SJCRH30 (cell line): Measurements from ENCODE around the gene KCNAB1. TPM values are rescaled to one million over a fixed set of nuclear protein-coding genes. Genes with fewer than 3 reads are reported as not detected.

Experiments
- DNase-seq, 2 experiments: peaks; one replicate each; pipeline ENCODE4 v3.0.0-alpha.2; 2015 to 2020
- H3K27ac ChIP-seq: fragments of 250-450 bp; sonication (Bioruptor Pico); 2 replicates; pipeline ENCODE4 v1.5.1; 2020; ENCODE audit warnings: mild to moderate bottlenecking, moderate library complexity
- H3K27me3 ChIP-seq: fragments of 250-450 bp; sonication (Bioruptor Pico); 2 replicates; pipeline ENCODE4 v1.5.1; 2020; ENCODE audit warnings: mild to moderate bottlenecking, moderate library complexity
- H3K36me3 ChIP-seq: fragments of 250-450 bp; sonication (Bioruptor Pico); 2 replicates; pipeline ENCODE4 v1.5.1; 2020; ENCODE audit warnings: mild to moderate bottlenecking, moderate library complexity
- H3K4me1 ChIP-seq: fragments of 250-450 bp; sonication (Bioruptor Pico); 2 replicates; pipeline ENCODE4 v1.5.1; 2020; ENCODE audit warnings: mild to moderate bottlenecking, moderate library complexity
- H3K4me3 ChIP-seq: fragments of 250-450 bp; sonication (Bioruptor Pico); 2 replicates; pipeline ENCODE4 v1.5.1; 2020; ENCODE audit warnings: mild to moderate bottlenecking, moderate library complexity
- H3K9me3 ChIP-seq: fragments of 250-450 bp; sonication (Bioruptor Pico); replicated peaks from 2 replicates; pipeline ENCODE4 v1.5.1; 2020; ENCODE audit warnings: mild to moderate bottlenecking, moderate library complexity
- total RNA-seq: library from RNA; depleted of rRNA; stranded (reverse); fragments of >200 nt; shearing (Covaris generic); gene quantifications from 2 replicates; pipeline ENCODE4 v1.2.3, GENCODE V29; 2014

Gene KCNAB1
- total RNA-seq, 1 experiment from 2014 or later = not detected

DNA sequence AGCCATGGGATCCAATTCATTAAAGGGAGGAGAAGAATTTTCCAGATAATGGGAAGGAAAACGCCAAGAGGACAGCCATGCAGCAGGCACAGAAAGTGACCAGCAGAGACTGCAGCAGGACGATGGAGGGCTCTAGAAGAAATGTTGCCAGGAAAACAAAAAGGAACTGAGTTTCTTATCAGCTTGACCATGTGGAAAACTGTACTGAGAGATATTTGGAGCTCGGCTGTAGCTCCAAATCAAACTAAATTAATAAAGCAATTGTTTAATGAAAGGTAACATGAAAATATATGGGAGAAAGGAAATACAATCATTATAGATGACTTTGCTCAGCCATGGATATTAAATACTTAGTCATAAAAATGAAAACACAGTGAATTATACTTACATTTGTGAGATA is 370.8 kb downstream of the KCNAB1 start:
- Histone ChIP-seq H3K36me3 (no peaks in the 10 kb centered on the region), H3K9me3 (no peaks in the 10 kb centered on the region), H3K4me3 (no peak overlapping the region), H3K27ac (no peak overlapping the region), H3K4me1 (no peaks in the 10 kb centered on the region; the same call in 1 of the 2 replicates), H3K27me3 (no peaks in the 10 kb centered on the region)
- DNase-seq = no peak

DNA sequence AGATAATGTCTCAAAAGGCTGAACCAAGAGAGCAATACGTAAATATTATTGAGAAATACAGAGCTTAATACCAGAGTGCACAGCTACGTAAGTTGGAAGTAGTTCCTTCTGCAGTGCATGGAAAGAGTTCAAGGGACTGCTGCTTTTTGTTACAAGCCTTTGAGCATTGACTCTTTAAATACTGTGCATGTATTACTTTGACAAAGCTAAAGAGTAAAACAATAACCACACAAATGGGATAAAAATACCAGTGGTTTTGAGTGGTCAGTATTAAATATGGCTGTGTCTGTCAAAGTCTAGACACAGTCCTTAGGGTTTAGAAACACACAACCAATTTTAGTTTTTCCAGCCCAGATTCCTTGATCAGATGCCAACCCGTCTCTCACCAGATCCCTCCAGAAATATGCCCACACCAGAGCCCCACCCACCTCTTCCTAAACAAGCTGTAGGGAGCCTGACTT is 372.5 kb downstream of the KCNAB1 start:
- Histone ChIP-seq H3K4me1 (no peaks in the 10 kb centered on the region; the same call in 1 of the 2 replicates), H3K4me3 (no peak overlapping the region), H3K27ac (no peak overlapping the region), H3K36me3 (no peaks in the 10 kb centered on the region), H3K9me3 (no peaks in the 10 kb centered on the region), H3K27me3 (no peaks in the 10 kb centered on the region)
- DNase-seq = no peak

DNA sequence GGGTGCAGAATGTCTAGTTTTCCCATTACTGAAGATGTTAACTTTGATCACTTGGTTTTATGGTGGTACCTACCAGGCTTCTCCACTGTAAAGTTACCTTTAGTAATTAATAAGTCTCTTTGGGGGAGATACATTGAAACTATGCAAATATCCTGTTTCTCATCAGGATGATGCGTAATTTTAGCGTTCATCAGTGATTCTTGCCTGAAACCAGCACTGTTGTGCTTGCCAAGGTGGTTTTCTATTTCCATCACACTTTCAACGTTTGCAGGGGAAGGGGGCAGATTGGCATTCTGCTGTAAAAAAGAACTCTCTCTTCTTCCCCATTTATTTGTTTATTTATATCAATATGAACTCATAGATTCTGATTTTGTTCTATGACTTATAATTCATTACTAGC is 373.5 kb downstream of the KCNAB1 start:
- no peak for DNase-seq
- Histone ChIP-seq H3K27me3 (no peaks in the 10 kb centered on the region), H3K4me3 (no peak overlapping the region), H3K4me1 (no peaks in the 10 kb centered on the region; the same call in 1 of the 2 replicates), H3K9me3 (0 out of 2 replicates have a peak, but pooled peaks cover 2% of the 10 kb centered on the region), H3K27ac (no peak overlapping the region), H3K36me3 (no peaks in the 10 kb centered on the region)

DNA sequence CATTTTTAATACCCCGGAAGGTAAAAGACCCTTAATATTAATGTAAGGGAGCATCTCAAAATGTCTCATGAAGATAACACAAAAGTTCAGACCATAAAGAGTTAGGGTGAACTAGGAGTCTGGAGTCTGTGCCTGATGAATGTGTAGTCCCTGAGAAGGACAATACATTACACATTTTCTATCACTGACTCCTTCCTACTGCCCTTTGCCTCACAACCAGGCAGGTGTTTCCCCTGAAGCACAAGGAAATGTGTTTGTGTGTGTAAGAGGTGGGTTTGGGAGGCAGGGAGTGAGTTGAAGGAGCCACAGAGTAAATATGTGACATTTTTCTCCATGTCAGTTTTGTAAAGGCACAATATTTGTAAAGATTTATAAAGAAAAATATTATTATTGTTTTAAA is 375.4 kb downstream of the KCNAB1 start:
- H3K36me3 ChIP-seq = no peaks in the 10 kb centered on the region

DNA sequence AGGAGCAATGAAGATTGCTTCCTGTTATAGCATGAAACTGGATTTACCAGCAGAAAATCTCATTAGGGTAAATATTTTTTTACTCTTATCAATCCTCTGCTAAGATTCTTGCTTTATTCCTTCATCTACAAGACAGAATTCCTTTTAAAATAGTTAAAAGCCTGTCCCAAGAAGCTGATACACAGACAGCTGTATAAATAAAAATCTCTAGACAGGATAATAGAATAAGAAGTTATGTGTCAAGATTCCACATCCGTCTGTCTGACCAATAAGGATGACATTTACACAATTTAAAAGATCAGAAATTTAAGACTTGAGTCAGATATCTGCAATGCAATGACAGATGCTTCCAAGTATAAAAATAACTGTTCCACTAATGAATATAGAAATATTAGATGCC is 376.9 kb downstream of the KCNAB1 start:
- DNase-seq = no peak
- H3K4me3 ChIP-seq = no peak overlapping the region
- H3K27me3 ChIP-seq = no peaks in the 10 kb centered on the region
- H3K27ac ChIP-seq = no peak overlapping the region
- no peaks in the 10 kb centered on the region for H3K4me1 ChIP-seq
- H3K36me3 ChIP-seq = no peaks in the 10 kb centered on the region
- 0 out of 2 replicates have a peak, but pooled peaks cover 3% of the 10 kb centered on the region for H3K9me3 ChIP-seq

More for the DNA sequence above, 375.4 kb downstream of the KCNAB1 start:
- H3K27ac ChIP-seq = no peak overlapping the region
- H3K27me3 ChIP-seq = no peaks in the 10 kb centered on the region
- 0 out of 2 replicates have a peak, but pooled peaks cover 3% of the 10 kb centered on the region for H3K9me3 ChIP-seq
- no peak overlapping the region for H3K4me3 ChIP-seq
- H3K4me1 ChIP-seq = no peaks in the 10 kb centered on the region; the same call in 1 of the 2 replicates
- DNase-seq = no peak

DNA sequence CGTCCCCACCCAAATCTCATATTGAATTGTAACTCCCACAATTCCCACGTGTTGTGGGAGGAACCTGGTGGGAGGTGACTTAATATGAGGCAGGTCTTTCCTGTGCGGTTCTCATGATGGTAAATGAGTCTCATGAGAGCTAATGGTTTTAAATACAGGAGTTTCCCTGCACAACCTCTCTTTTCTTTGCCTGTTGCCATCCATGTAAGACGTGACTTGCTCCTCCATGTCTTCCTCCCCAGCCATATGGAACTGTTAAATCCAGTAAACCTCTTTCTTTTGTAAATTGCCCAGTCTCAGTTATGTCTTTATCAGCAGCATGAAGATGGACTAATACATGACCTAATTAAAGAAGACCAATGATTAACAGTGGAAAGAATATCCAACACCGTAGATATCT is 377.9 kb downstream of the KCNAB1 start:
- Histone ChIP-seq H3K27me3 (no peaks in the 10 kb centered on the region), H3K4me3 (no peak overlapping the region), H3K27ac (no peak overlapping the region), H3K9me3 (0 out of 2 replicates have a peak, but pooled peaks cover 3% of the 10 kb centered on the region), H3K36me3 (no peaks in the 10 kb centered on the region), H3K4me1 (no peaks in the 10 kb centered on the region)
- DNase-seq = no peak

DNA sequence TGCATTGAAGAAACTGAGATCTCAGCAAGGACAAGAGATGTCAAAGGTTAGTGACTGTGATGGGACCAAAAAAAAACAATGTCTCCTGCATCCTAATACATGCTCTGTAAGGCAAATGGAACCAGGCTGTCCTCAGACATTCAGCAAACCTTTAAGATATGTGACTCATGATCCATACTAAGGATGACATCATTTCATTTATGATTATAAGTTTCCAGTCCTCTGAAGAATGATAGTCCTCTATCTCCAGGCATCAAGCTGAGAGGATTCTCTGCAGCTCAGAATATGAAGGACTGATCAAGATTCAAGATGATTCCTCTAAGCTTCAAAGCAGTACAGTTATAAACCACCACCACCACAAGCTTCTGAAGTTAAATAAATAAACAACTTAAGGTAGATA is 386.9 kb downstream of the KCNAB1 start:
- no peaks in the 10 kb centered on the region for H3K9me3 ChIP-seq
- no peaks in the 10 kb centered on the region for H3K4me1 ChIP-seq
- no peak overlapping the region for H3K27ac ChIP-seq
- no peaks in the 10 kb centered on the region for H3K36me3 ChIP-seq
- no peak for DNase-seq
- H3K27me3 ChIP-seq = no peaks in the 10 kb centered on the region
- H3K4me3 ChIP-seq = no peak overlapping the region

DNA sequence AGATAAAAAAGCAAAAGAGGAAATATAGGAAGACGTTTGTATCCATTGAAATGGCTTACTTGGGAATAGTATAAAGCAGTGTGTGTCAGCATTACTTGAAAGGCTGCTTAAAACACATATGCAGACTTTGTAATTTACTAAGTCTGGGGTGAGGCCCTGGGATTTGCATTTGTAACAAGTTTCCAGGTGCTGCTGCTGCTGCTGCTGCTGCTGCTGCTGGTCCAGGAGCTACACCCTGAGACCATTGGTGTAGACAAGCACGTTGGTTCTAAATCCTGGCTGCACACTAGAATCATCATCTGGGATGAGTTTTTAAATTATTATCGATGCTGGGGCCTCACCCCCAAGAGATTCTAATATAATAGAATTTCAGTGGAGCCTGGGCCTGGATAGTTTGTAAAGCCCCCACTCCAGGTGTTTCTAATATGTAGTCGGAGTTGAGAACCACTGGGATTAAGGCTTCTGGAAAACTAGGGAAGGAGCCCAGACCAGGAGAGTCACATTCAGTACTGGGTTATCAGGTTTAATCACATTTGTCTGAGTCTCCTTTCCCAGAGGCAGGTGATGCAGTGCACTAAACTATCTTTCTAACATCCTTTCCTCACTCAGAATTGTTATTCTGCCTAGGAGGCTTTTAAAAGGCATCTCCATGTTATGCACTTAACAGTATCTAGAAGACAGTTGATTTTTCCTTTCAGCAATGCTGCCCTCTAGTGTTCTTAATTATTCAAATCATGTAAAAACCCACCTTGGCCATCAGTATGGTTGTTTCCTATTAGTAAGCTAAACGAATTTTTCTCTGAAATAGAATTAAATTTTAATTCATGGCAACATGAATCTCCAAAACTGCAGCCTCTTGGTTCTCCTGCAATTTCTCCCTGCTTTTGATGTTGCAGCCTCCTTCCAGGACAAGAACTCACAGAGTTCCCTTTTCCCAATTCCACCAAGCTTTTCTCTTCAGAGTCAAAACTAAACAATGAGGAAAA is 389.1 kb downstream of the KCNAB1 start:
- no peaks in the 10 kb centered on the region for H3K36me3 ChIP-seq
- H3K27me3 ChIP-seq = no peaks in the 10 kb centered on the region
- peak in 1 of 2 experiments; percentile 62 for DNase-seq
- no peak overlapping the region for H3K4me3 ChIP-seq
- H3K27ac ChIP-seq = no peak overlapping the region
- no peaks in the 10 kb centered on the region for H3K4me1 ChIP-seq
- H3K9me3 ChIP-seq = no peaks in the 10 kb centered on the region

DNA sequence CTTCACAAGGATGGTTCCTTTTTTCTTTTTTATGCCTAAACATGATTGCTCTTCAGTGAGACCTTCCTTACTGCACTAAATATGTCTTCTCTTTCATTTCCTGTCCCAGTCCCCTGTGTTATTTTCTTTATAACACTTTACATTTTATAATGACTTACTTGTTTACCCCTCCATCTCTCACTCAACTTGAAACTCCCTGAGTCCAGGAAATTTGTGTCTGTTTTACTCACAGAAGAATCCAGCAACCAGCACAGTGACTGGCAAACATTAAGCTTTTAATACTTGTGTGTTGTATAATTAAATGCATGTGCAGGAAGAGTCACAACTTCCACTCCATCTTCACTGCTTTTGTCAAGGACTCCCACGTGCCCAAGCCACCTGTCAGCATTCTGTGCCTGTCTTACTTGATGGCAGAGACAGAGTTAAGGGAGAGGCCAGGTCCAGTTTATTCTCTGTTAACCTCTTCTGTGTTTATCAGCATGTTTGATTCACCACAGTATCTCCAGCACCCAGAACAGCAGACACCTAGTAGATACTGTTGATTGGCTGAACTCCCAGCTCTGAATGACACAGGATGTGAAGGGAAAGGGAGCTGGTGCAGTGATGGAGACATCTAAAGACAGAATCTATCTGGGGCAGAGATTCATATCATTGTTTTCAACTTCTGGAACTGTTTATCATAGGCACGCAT is 391.8 kb downstream of the KCNAB1 start:
- Histone ChIP-seq H3K36me3 (no peaks in the 10 kb centered on the region), H3K4me1 (no peaks in the 10 kb centered on the region), H3K27me3 (no peaks in the 10 kb centered on the region), H3K9me3 (no peaks in the 10 kb centered on the region), H3K27ac (no peak overlapping the region), H3K4me3 (no peak overlapping the region)
- DNase-seq = no peak

DNA sequence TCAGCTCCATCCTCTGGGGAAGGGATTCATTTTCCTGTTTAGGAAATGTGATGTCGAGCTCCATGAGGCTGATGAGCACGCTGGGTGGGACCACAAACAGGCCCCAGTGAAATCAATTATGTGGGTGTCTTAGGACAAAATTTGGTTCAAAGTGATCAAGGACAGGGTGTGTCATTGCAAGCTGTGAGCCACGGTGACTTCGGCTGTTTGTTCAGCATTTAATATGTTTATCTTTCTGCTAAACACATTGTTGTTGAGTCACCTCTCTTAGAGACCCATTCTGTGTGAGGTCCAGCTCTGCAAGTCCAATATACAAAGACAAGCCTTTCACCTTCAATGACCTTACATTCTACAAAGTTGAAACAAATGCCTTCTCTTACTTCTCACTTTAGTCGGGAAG is 393.2 kb downstream of the KCNAB1 start:
- H3K4me1 ChIP-seq = no peaks in the 10 kb centered on the region
- no peak for DNase-seq
- H3K4me3 ChIP-seq = no peak overlapping the region
- no peaks in the 10 kb centered on the region for H3K9me3 ChIP-seq
- H3K27me3 ChIP-seq = no peaks in the 10 kb centered on the region
- H3K27ac ChIP-seq = no peak overlapping the region
- no peaks in the 10 kb centered on the region for H3K36me3 ChIP-seq

DNA sequence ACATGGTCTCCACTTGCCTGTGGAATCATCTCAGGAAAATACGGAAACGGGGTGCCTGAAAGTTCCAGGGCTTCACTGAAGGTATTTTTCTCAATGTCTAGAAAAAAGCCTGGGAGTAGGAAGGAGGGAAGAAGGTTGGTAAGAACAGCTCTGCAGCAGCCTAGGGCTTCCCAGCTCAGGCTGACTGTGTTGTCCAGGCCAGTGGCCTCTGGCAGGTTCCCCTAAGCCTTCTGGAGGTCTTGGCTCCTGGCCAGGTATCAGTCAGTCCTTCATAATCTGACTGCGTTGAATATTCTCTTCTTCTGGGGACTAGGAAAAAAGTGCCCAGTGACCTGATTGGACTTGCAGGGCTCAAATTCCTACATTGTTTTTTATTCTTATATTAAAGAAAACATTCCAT is 395.9 kb downstream of the KCNAB1 start:
- Histone ChIP-seq H3K4me3 (no peak overlapping the region), H3K27me3 (no peaks in the 10 kb centered on the region), H3K9me3 (no peaks in the 10 kb centered on the region), H3K27ac (no peak overlapping the region), H3K36me3 (no peaks in the 10 kb centered on the region), H3K4me1 (no peaks in the 10 kb centered on the region)
- DNase-seq = no peak

DNA sequence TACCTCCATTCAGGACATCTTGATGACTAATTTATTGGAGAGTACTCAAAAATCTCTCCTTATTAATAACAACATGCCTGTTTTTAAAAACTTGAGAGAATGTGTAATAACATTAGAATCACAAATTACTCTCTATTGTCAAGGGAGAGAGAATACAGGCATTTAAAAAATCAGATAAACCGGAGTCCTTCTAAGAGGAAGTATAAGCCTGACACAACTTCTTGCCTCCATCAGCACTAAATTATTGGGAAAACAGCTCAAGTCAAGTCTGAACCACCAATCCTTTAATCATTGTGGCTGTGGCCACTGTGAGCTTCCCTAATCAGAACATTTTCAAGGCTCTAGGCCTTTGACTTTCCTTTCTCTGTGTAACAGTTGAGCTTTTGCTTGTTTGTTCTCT is 396.6 kb downstream of the KCNAB1 start:
- Histone ChIP-seq H3K4me3 (no peak overlapping the region), H3K9me3 (no peaks in the 10 kb centered on the region), H3K36me3 (no peaks in the 10 kb centered on the region), H3K27me3 (no peaks in the 10 kb centered on the region), H3K27ac (no peak overlapping the region), H3K4me1 (no peaks in the 10 kb centered on the region)
- no peak for DNase-seq

DNA sequence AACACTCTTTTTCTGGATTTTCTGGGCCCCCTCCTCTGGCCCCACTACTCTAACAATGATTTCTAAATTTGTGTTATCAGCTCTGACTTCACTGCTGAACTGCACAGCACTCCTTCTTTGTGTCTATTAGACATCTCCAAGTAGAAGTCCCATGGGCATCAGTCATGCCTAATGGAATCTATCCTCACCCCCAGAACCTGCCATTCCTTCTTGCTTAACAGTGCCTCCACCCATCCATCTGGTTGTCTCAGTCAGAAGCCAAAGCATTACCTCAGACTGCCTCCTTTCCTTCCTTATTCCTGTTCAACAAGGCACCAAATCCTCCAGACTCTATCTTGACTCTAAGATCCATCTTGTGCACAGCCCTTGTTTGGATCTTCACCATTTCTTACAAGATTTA is 398.3 kb downstream of the KCNAB1 start:
- H3K27me3 ChIP-seq = no peaks in the 10 kb centered on the region
- H3K4me3 ChIP-seq = no peak overlapping the region
- H3K4me1 ChIP-seq = peaks cover 7% of the 10 kb centered on the region; the same call in 1 of the 2 replicates
- H3K27ac ChIP-seq = no peak overlapping the region
- no peaks in the 10 kb centered on the region for H3K36me3 ChIP-seq
- H3K9me3 ChIP-seq = no peaks in the 10 kb centered on the region
- DNase-seq = no peak

DNA sequence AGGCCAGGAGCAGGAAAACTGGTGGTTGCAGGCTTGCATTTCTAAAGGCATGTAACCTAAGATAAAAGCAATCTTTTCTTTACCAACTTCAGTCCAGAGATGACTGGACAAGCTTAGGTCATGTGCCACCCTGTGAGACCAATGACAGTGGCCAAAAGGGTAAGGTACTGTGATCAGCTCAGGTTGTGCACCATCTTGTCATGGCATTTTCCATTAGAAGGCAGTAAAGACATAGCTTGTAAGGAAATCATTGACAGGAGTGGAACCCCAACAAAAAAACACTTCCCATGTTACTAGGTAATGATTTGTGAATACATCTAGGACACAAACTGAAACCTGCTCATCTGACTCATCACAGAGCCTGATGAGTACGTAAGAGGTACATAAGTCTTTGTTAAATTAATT is 399.4 kb downstream of the KCNAB1 start:
- Histone ChIP-seq H3K4me3 (no peak overlapping the region), H3K36me3 (no peaks in the 10 kb centered on the region), H3K27ac (no peak overlapping the region), H3K4me1 (peaks cover 7% of the 10 kb centered on the region; the same call in 1 of the 2 replicates), H3K9me3 (no peaks in the 10 kb centered on the region), H3K27me3 (no peaks in the 10 kb centered on the region)
- DNase-seq = no peak

DNA sequence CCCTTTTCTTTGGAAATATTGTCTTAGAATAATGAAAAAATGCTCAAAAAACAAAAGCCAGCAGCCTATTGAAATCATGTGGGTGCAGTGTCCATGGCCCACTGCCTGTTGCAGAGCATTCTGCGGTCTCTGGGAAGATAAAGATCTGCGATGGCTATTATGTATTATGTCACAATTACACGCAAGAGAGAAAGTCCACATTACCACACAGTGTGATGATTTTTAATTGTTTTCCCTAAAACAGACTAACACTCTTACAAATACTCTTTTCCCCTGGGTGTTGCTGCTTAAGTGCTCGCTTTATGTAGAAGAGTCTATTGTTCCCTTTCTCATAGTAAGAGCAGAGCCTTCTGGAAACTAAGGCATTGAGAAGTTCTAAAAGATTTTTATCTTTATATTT is 402.3 kb downstream of the KCNAB1 start:
- Histone ChIP-seq H3K36me3 (no peaks in the 10 kb centered on the region), H3K9me3 (no peaks in the 10 kb centered on the region), H3K4me3 (no peak overlapping the region), H3K27me3 (no peaks in the 10 kb centered on the region), H3K4me1 (peaks cover 7% of the 10 kb centered on the region; the same call in 1 of the 2 replicates), H3K27ac (peak overlapping the region; percentile 41)
- DNase-seq = peak in 1 of 2 experiments; percentile 33
